ENCODE results near the gene LRRC8E.

Gene LRRC8E

DNA sequence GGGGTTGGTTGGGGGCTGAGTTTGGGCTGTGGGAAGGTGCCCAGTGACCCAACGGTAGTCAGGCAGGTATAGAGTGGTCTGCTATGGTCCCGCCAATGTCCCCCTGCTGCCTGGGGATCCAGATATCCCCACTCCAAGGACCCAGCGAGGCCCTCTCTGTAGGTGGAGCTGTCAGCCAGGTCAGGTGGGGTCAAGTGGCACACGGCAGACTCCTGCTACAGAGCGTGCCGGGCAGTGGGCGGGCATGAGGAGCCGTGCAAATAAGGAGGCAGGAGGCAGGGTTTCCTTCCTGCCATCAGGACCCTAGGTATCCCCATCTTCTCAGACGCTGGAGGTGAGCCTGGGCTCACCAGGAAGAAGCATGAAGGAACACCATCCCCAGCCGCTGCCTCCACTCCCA lies 43.4 kb upstream of the LRRC8E start:
- H3K27ac ChIP-seq, result no peak overlapping the region
- TF ChIP-seq CTCF (conservative IDR thresholded peaks at IDR 0.05), result no peak

GRCh38 chr19:7845390-7846154 lies 42.7 kb upstream of the LRRC8E start:
- no peak for TF ChIP-seq CTCF (conservative IDR thresholded peaks at IDR 0.05)
- no peak overlapping the region for H3K27ac ChIP-seq

GRCh38 chr19:7846155-7846646 lies 42.1 kb upstream of the LRRC8E start:
- H3K27ac ChIP-seq, result no peak overlapping the region
- no peak for TF ChIP-seq CTCF (conservative IDR thresholded peaks at IDR 0.05)

GRCh38 chr19:7847664-7848063 lies 40.6 kb upstream of the LRRC8E start:
- no peak for TF ChIP-seq CTCF (conservative IDR thresholded peaks at IDR 0.05)
- no peak overlapping the region for H3K27ac ChIP-seq

GRCh38 chr19:7848779-7849457 lies 39.4 kb upstream of the LRRC8E start:
- no peak for TF ChIP-seq CTCF (conservative IDR thresholded peaks at IDR 0.05)

GRCh38 chr19:7849631-7849999 lies 38.7 kb upstream of the LRRC8E start:
- no peak for TF ChIP-seq CTCF (conservative IDR thresholded peaks at IDR 0.05)
- no peak overlapping the region for H3K27ac ChIP-seq

More at GRCh38 chr19:7848779-7849457, 39.4 kb upstream of the LRRC8E start:
- no peak overlapping the region for H3K27ac ChIP-seq

- no peak for TF ChIP-seq CTCF (conservative IDR thresholded peaks at IDR 0.05)
- H3K27ac ChIP-seq, result no peak overlapping the region
These were observed 38.1 kb upstream of the LRRC8E start for GRCh38 chr19:7850000-7850813.

All from VCaP (cell line).